NB4 (cell line): ENCODE data around the gene MICAL2.

Source experiments
- MAX ChIP-seq: IDR thresholded peaks from 2 replicates; pipeline ENCODE4 v1.6.1; 2011; ENCODE audit warnings: low read depth, low read length
- MYC ChIP-seq: IDR thresholded peaks from 2 replicates; pipeline ENCODE4 v1.6.1; 2011; ENCODE audit warnings: low read depth, low read length
- POLR2A ChIP-seq: IDR thresholded peaks from 2 replicates; pipeline ENCODE4 v1.6.1; 2011; ENCODE audit warnings: mild to moderate bottlenecking; ENCODE audit not compliant: insufficient read length; ENCODE audit errors: extremely low read depth
- TF ChIP-seq, protein P1 (sequence below): IDR thresholded peaks from one replicate; pipeline ENCODE4 v1.5.1; 2012; ENCODE audit warnings: low read depth, low read length

DNA sequence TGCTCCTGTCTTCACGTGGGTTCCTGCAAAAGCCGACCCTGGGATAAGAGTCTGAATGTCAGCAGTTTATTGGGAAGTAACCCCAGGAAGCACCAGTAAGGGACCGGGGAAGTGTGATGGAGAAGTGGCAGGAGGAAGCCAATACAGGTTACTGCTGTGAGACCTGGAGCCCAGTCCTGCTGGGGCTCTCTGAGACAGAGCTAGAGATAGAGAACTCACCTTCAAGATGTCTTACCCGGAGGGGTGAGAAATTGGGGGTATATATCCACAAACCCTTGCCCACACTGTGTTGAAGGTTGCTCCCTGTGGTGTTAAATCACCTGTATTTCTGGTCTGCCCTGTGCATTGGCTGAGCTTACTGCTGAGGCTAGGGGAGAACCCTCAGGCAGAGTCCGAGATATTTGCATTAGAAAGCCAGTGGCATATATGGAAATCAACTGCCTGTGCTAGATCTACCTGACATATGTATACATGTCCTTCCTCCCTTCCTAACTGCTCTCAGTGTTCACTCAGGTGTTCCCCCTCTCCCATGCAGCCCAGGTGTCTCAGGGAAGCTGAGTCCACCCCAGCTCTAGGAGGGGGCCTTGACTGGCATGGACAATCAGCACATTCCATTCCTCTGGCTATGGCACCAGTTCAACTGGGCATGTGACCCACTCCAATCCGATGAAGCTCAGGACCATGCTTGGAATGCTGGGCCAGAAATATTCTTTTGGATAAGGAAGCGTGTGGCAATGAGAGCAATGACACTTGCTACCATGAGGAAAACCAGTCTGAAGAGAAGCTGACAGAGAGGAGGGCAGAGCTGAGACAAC, 6.8 kb upstream of the MICAL2 start:
- no peak for TF ChIP-seq MAX
- TF ChIP-seq, protein P1, sequence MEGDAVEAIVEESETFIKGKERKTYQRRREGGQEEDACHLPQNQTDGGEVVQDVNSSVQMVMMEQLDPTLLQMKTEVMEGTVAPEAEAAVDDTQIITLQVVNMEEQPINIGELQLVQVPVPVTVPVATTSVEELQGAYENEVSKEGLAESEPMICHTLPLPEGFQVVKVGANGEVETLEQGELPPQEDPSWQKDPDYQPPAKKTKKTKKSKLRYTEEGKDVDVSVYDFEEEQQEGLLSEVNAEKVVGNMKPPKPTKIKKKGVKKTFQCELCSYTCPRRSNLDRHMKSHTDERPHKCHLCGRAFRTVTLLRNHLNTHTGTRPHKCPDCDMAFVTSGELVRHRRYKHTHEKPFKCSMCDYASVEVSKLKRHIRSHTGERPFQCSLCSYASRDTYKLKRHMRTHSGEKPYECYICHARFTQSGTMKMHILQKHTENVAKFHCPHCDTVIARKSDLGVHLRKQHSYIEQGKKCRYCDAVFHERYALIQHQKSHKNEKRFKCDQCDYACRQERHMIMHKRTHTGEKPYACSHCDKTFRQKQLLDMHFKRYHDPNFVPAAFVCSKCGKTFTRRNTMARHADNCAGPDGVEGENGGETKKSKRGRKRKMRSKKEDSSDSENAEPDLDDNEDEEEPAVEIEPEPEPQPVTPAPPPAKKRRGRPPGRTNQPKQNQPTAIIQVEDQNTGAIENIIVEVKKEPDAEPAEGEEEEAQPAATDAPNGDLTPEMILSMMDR, result no peak
- TF ChIP-seq POLR2A, result no peak
- no peak for TF ChIP-seq MYC
